GM21717 (cell line): ENCODE results near the gene AGXT2.
"Not testable (repeated sequence)": the region's sequence is repeated elsewhere in the genome, so short reads cannot be mapped to it uniquely, and the experiment has no call there.

Source experiments
- ATAC-seq: cut with Tn5 transposase; IDR thresholded peaks from one replicate; pipeline ENCODE4 v1.9.1; 2021; ENCODE audit warnings: mild to moderate bottlenecking, moderate library complexity; ENCODE audit not compliant: unreplicated experiment

The AGXT2 gene

DNA sequence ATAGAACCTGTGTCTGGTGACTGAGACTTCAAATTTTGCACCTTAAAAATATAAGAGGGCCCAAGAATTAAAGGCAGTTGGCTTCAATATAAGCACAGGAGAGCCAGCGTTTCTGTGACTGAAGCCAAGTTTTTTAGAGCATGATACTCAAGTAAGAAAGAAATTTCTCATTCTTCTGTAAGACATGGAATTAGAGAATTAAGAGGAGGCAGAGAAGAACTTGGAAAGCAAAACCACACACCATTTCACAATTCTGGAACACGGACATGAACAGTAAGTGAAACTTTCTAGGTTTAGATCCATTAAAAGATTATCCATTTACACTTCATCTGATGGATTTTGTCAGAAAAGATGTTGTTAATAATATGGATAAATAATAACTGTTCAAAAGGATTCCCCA lies 8.9 kb upstream of the AGXT2 start:
- no peak for ATAC-seq

DNA sequence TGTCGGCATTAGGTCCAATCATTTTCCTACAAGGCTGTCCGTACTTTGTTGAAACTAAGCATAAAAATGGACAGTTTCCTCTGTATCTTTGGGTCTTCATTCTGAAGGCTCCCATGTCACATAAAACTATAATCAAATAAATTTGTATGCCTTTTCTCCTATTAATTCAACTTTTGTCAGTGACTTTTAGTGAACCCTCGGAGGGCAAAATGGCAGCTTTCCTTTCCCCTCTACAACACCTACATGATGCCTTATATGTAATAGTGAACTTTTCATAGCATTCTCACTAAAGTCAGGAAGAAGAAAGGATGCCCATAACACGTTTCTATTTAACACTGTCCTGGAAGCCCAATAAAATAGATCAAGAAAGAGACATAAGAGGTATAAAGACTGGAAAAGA lies 5.1 kb upstream of the AGXT2 start:
- ATAC-seq = no peak

DNA sequence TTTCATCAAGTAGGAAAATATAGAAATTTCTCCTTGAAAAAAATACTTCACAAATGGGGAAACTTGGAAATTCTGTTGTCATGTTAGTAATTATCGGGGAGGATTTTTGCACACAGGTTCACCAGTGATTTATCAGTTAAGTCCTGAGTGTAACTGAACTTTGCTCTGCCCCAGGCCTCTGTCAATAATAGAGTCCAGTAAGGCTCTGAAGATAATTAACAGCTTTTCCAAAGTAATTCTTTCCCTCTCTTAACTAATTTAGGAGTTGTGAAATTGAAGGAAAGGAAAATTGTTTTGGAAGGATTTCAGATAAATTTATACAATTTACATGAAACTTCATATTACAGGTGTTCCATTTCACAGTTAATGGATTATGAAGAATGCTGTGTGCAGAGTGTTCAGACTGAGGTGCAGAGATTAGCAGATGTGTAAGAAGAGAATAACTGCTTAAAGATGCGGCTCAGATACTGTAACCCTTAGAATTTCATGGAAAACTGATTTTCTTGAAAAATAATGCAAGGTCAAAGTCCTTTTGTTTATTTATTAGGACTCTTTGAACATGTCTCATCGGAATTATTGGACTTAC lies 2.9 kb upstream of the AGXT2 start:
- no peak for ATAC-seq

DNA sequence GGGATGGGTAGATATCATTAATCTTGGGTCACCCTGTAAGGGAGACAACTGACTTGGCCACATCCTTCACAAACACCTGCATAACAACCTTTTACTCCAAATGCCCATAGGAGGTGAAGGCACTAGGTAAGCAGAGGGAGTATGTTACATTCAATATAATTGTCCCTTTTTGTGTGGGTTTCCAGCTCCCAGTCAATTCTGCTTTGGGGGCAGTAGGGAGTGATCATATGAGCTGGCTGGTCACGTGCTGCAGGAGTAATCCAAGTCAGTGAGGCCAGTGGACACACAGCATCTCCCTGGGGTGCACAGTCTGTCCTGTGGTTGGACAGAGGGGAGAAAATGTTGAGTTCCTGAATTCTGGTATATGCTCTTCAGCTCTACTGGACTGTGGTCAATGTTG lies 1.2 kb upstream of the AGXT2 start:
- ATAC-seq = no peak

DNA sequence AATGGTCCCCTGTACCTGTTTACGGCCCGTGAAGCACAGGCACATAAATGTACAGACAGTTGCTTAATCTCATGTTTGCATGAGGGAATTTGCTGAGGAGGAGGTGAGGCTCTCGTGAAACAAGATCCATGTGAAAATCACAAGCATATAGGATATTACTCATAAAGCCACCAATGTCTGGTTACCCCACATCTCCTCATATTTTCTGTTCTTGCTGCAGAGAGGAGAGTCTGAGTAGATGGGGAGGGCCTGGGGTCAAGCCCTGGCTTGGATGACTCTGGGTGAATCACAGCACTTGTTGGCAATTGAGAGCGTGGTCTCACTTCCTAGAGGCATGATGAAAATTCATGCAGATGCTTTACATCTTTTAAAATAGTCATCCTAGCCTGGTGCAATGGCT lies 975 bp downstream of the AGXT2 start:
- ATAC-seq = no peak

DNA sequence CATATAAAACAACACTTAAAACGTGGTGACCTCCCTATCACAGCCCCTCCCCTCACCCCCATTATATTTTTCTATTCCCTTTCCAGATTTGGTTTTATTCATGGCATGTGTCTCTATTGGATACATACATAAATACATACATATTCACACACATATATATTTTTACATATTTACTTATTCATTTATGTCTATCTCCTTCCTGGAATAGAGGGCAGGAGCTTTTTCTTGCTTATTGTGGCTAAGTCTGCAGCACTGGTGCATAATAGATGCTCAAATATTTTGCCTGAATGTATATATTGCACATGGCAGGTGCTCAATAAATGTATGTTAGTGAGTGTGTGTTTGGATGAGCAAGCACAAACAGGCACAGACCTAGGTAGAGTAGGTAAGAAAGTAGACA lies 2.5 kb downstream of the AGXT2 start:
- no peak for ATAC-seq

DNA sequence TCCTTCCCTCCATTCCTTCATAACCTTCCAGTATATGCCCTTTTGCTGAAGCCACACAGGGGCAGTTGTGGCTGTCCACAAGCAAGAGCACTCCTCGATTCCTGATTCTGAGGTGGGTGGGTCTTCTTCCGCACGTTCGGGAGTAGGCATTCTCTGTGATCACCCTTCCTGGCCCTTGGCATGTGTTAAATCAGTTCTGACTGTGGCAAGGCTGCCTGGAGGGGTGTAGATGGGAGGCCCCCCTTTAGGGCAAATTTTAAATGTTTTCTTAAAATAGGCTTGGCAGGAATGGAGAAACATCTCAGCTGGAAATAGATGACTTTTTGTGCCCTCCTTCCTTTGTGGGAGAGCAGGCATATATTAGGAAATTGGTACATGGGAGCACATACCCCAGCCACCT lies 3.1 kb downstream of the AGXT2 start:
- no peak for ATAC-seq

DNA sequence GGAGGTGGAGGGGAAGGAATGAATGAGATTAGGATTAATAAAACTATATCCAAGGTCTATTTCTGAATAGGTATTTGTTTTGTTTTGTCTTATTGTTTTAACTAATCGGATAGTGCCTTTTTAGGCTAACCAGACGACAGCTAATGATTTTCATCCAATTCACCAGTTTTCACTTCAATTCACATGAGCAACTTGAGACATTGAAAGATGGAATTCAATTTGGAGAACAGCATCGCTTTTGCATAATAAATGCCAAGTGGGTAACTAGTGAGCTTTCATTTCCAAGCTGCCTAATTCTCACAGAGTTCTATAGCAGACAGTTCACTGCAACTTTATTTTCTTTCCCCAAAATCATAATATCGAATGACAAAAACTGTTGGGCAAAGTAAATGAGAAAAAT lies 5.0 kb downstream of the AGXT2 start:
- no peak for ATAC-seq

DNA sequence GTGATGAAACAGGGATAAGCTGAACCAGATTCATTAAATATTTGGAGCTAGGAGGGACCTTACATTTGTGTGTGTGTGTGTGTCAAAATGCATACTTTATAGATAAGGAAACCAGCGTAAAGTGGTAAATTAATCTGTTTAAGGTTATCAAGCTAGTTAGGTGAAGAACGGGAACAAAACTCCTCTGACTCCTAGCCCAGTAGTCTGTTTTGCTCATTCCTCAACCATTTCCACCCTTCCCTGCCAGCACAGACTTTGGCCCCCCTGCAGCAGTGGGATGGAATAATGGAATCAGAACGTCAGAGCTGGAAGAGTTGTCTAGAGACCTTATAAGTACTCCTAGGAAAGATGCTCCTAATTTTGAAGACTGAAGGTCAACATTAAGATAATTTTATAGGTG lies 6.5 kb downstream of the AGXT2 start:
- no peak for ATAC-seq

DNA sequence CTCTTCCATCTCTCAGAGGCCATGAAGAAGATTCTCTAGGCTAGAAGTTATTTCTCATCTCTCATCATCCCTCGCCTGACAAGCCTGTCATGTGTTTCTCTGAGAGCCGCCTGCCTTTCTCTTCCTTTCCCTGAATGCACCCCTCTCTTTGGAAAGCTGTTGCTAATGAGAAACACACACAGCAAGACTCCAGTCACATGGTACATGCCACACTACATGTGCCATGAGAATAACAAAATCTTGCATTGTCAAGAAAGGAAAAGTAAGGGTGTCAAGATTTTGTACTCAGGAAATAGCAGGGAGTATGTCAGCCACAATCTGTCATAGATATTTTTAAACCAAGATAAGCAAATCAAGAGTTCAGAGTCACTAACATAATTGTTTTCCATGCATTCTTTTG lies 8.9 kb downstream of the AGXT2 start:
- ATAC-seq = no peak

DNA sequence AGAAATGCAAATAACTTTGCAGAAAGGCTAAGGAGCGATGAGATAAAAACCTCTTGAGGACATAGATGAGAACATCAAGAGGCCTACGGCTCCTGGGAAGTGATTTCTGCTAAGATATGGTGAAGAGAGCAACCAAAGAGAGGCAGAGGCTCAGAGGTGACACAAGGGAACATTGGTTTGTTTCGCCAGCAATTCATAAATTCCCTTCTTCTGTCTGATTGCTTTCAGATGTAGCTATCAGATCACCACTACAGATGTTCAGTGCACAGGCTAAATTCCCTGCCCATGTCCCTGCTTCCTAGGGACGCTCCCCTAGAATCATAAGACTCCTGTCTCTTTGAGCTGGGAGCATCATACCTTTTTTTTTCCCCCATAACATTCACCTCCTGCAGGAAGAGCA lies 11.2 kb downstream of the AGXT2 start:
- no peak for ATAC-seq

DNA sequence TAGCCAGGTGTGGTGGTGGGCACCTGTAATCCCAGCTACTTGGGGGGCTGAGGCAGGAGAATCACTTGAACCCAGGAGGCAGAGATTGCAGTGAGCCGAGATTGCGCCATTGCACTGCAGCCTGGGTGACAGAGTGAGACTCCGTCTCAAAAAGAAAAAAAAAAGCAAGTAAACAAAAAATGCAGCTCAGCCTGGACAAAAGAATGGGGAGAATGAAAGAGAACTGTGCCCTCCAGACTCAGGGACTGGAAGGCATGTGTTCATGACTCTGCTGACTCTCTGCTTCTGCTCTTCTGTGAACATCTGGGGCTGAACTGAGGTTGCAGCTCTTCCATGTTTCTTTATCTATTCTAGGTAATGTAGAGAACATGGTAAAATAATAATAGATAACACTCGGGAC lies 11.8 kb downstream of the AGXT2 start:
- ATAC-seq = not testable (repeated sequence)

DNA sequence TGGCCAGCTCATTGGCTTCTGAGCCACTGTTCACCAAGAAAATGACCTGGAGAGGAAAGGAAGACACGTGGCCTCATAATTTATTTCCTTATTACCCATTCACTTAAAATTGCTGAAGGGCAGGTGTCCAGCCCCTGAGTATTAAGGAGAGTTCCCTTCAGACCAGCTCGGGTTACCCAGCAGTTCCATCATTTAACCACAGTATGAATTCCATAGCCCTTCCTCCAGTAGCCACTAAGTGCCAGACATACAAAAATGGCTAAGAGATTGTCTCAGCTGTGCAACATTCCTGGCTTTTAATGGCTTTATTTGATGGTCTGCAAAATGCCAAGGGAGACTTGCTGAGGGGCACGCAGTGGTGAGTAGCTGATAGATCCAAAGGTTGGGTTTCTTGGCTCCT lies 12.5 kb downstream of the AGXT2 start:
- ATAC-seq = no peak

DNA sequence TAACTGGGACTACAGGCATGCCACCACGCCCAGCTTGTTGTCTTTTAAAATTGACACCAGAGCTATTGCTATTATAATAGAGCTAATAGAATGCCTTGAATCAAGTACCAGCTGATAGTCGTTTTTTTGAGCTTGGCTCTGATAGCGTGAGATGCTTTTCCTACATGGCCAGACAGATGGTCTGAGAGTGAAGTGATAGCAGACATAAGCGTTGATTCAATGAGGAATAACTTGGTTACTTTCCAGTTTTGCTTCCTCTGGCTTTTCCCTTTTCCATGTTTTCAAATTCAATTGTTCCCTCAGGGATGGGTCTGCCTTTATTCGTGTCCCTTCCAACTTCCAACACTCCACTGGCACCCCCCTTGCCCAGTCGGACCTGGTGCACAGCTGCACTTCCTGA lies 15.4 kb downstream of the AGXT2 start:
- no peak for ATAC-seq

DNA sequence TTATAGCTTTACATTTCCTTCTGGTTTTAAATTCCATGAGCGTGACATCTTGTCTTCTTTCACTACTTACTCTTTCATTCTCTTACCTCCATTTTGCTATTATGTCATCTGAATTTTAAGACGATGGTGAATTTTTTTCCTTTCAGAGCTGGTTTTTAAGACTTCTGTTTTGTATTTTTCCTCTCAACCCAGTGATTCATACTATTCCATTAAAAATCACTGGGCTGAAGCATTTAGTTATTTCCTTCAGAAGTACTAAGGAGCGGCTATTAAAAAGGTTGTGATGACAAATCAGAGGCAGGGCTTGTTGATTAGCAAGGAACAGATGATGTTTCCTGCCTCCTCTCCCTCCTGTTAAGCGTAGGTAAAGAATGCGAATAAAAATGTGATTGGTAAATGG lies 16.5 kb downstream of the AGXT2 start:
- no peak for ATAC-seq

DNA sequence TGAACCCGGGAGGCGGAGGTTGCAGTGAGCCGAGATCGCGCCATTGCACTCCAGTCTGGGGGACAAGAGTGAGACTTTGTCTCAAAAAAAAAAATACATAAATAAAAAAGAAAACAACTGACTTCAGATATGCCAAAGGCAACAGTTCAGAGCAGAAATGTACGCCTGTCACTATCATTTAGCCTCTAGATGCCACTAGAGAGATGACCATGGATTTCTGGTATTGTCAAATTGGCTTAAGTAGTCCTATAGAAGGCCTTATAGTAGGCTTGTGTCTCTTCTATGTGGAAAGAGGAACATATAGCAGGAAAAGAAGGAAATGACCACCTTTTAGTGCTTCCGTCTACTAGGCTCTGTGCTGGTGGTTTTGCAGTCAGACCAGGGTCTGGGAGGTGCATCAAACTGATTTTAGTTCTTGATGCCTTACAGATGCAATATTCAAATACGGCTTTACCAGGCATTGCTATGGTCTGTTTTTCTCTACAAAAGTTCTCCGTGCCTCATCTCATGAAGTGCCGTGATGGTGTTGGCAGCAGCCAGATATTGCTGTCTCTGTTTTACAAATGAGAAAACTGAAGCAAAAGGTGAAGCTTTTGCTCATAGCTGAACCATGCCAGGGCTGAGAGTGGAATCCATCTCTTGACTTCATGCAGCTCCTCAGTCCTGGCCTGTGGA lies 17.2 kb downstream of the AGXT2 start:
- ATAC-seq = no peak

DNA sequence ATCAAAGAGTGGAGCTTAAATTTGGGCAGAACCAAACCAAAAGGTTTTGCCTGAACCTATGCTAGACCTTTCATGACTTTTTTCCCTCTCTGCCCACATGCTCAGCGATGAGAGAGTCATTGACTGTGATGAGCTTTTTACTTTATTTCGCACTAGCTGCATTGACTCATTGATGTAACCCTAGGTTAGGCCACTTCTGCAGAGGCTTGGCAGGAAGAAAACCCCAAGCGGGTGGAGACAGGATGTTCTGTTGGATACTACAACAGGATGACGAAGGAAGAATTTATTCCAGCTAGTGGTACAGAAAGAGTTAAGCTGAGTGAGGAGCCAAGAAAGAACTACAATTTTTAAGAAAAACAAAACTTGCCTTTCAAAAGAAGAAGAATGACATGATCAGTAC lies 18.4 kb downstream of the AGXT2 start:
- no peak for ATAC-seq

DNA sequence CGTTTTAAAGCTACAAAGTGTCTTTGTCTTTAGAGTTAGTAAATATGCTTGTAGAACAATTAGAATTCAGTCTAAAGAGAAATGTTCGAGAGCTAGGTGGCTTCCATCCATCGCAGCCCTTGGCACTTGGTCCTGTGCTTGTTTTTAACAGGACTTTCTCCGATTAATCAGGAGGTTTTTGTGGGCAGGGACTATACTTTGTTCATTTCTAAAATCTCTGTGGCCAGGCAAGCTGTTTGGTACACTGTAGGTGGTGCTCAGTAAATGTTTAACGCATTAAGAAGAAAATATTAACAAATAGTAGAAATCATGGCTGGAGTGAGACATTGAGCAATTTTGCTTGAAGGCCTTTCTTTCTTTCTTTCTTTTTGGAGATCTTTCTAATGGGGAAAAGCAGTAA lies 20.8 kb downstream of the AGXT2 start:
- no peak for ATAC-seq

DNA sequence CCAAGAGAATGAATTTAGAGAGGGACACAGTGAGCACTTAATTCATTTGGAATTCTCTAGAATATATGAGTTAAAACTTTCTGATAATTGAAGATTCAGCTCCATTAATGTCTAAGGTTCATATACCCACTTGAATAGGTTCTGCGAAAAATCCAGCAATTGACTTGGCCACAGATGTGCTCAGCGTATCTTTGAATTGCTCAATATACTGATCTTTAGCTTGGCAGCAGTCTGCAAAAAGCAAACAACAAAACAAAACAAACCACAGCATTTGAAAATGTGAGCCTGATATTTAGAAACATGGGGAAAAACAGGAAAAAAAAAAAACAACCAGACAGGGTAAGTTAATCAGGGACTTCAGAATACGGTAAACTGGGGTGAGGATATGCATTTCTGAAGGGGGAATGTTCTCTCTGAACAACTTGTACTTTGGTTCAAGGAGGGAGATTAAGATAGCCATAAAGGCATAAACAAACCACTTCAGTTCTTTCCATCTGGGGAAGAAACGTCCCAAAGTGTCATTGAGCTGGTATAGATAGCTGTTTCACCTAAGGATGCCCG lies 21.4 kb downstream of the AGXT2 start:
- ATAC-seq = no peak

DNA sequence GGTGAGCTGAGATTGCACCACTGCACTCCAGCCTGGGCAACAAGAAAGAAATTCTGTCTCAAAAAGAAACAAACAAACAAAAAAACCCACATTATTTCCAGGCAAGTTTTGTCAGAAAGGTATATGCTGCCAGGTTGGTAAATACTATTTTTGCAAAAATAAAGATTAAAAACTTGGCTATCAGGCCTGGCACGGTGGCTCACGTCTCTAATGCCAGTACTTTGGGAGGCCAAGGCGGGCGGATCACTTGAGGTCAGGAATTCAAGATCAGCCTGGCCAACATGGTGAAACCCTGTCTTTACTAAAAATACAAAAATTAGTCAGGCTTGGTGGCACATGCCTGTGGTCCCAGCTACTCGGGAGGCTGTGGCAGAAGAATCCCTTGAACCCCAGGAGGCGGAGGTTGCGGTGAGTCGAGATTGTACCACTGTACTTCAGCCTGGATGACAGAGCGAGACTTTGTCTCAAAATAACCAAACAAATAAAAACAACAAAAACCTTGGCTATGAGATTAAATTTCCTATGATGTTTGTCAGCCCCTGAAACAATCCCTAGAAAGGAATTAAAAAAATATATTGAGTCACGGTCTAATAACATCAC lies 22.7 kb downstream of the AGXT2 start:
- no peak for ATAC-seq

DNA sequence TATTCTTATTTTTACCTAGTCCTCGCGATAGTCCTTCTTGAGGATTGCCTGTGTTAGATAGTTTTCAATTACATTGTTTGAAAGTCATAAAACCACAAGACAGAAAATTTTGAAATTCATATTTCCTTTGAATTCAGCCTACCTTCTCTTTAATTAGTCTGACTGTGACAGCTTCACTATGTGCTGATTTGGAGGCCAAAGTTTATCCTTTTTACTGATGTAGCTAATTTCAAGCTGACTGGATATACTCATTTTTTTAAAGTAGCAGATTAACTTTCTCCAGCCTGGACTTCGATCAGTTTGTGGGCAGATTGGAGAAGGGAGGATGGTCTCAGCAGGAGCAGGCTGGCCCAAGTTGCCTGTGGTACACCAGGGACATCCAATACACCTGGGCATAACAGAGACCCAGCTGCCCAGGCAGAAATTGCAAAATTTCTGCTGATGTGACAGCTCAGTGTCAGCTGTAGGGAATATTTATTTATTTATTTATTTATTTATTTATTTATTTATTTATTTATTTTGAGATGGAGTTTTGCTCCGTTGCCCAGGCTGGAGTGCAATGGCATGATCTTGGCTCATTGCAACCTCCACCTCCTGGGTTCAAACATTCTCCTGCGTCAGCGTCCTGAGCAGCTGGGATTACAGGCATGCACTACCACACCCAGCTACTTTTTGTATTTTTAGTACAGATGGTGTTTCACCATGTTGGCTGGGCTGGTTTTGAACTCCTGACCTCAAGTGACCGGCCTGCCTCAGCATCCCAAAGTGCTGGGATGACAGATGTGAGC lies 24.2 kb downstream of the AGXT2 start:
- no peak for ATAC-seq
